ENCODE results near the gene SOX6.

The SOX6 gene

DNA sequence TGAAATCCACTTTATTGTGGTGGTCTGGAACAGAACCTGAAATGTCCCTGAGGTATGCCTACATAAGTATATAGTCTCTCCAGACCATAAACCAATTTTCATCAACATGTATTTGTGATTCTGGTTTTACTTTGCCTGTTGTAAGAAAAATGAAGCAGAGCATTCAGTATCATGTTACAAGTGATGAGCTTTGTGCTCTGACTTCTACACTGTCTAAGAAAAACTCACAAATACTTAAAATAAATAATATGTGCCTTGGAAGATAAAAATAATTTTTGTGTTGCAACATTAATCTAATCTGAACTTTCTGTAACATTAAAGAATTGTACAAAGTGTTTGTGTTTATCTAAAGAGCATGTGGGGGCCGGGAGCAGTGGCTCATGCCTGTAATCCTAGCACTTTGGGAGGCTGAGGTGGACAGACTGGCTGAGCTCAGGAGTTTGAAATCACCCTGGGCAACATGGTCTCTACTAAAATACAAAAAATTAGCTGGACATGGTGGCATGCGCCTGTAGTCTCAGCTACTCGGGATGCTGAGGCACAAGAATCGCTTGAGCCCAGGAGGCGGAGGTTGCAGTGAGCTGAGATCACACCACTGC lies 219.5 kb downstream of the SOX6 start:
- TF ChIP-seq, protein P1, sequence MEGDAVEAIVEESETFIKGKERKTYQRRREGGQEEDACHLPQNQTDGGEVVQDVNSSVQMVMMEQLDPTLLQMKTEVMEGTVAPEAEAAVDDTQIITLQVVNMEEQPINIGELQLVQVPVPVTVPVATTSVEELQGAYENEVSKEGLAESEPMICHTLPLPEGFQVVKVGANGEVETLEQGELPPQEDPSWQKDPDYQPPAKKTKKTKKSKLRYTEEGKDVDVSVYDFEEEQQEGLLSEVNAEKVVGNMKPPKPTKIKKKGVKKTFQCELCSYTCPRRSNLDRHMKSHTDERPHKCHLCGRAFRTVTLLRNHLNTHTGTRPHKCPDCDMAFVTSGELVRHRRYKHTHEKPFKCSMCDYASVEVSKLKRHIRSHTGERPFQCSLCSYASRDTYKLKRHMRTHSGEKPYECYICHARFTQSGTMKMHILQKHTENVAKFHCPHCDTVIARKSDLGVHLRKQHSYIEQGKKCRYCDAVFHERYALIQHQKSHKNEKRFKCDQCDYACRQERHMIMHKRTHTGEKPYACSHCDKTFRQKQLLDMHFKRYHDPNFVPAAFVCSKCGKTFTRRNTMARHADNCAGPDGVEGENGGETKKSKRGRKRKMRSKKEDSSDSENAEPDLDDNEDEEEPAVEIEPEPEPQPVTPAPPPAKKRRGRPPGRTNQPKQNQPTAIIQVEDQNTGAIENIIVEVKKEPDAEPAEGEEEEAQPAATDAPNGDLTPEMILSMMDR (IDR thresholded peaks at IDR 0.05; ENCODE audit: low read depth, low read length, missing control alignments): no peak
- DNase-seq (ENCODE audit: extremely low read depth, low read depth): no peak
- H3K4me3 ChIP-seq (replicated peaks; ENCODE audit: low read depth, low read length): no peak overlapping the region

DNA sequence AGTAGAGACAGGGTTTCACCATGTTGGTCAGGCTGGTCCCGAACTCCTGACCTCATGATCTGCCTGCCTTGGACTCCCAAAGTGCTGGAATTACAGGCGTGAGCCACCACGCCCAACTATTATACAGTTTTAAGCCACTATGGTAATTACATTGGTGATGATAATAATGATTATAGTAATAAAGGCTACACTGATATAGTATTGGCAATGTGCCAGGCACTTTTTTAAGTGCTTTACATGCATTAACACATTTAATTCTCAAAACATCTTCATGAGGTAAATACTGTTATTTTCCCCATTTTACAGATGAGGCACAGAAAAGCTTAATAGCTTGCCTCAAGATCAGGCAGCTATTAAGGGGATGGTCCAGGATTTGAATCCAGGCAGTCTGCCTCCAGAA lies 222.5 kb downstream of the SOX6 start:
- no peak overlapping the region for H3K4me3 ChIP-seq (replicated peaks; ENCODE audit: low read depth, low read length)
- TF ChIP-seq, protein P1 (IDR thresholded peaks at IDR 0.05; ENCODE audit: low read depth, low read length, missing control alignments): no peak
- no peak for DNase-seq (ENCODE audit: extremely low read depth, low read depth)

DNA sequence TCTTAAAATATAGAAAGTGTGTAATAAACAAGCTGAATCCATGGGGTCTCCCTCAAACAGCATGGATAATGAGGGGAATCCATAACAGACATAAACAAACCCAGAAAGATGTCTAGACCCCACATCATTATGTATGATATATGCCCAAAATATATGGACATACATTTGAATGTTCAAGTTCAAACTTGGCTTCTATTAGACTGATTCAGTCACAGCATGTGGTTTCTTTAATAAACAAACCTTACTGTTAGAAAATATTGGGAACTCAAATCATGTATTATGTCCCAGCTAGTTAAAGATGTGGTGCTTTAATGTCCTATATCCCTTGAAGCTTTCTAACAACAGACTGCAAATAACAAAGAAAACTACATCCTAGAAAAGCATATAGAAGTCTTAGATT lies 228.6 kb downstream of the SOX6 start:
- TF ChIP-seq, protein P1 (IDR thresholded peaks at IDR 0.05; ENCODE audit: low read depth, low read length, missing control alignments): no peak
- no peak for DNase-seq (ENCODE audit: extremely low read depth, low read depth)
- no peak overlapping the region for H3K4me3 ChIP-seq (replicated peaks; ENCODE audit: low read depth, low read length)

DNA sequence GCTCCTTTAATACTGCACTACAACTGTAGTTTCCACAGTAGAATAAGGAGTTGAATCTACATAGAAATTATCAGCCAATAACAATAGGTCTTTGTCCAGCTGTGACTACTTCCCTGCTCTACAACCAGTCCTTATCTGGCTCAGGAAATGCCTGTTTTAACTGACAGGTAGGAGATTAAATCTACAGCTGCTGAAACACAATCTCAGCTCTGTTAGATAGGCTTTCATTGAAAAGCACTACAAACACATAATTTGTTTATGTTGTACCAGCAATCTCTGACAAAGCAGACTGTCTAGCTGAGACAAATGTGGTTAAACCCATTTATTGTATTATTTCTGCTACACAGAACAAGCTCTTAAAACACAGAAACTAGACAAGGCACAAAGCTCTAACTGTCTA lies 230.0 kb downstream of the SOX6 start:
- TF ChIP-seq, protein P1 (IDR thresholded peaks at IDR 0.05; ENCODE audit: low read depth, low read length, missing control alignments): no peak
- DNase-seq (ENCODE audit: extremely low read depth, low read depth): no peak
- no peak overlapping the region for H3K4me3 ChIP-seq (replicated peaks; ENCODE audit: low read depth, low read length)

DNA sequence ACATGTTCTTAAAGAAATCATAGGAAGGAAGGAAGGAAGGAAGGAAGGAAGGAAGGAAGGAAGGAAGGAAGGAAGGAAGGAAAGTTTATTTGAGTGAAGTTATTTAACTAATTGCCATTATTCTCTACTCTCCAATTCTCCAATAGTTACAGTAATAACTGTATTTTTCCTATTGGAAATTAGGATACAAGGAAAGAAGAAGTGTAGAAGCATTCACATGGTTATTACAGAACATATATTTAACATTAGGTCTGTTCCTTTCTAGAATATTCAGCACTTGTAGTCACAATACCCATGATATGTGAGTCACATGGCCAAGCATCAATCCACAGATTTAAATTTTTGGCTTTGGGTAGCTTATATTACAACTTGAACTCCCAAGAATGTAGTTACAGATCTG lies 230.6 kb downstream of the SOX6 start:
- no peak for DNase-seq (ENCODE audit: extremely low read depth, low read depth)
- H3K4me3 ChIP-seq (replicated peaks; ENCODE audit: low read depth, low read length): no peak overlapping the region
- TF ChIP-seq, protein P1 (IDR thresholded peaks at IDR 0.05; ENCODE audit: low read depth, low read length, missing control alignments): no peak

DNA sequence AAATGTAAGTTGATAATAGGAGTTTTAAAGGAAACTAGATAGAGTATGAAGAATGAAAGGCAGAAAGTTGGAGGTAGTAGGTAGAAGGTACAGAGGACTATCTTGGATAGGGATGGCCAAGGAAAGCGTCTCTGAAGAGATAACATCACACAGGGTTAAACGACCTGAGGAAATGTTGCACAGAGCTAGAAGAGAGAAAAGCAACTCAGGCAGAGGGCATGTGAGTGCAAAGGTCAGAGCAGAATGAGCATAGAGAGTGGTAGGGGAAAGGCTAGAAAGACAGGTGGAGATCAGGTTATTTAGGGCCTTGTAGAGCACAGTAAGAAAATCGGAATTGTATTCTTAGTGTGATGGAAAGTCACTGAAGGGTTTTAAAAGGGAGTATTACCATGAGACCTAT lies 232.0 kb downstream of the SOX6 start:
- TF ChIP-seq, protein P1 (IDR thresholded peaks at IDR 0.05; ENCODE audit: low read depth, low read length, missing control alignments): no peak
- no peak overlapping the region for H3K4me3 ChIP-seq (replicated peaks; ENCODE audit: low read depth, low read length)
- DNase-seq (ENCODE audit: extremely low read depth, low read depth): no peak

DNA sequence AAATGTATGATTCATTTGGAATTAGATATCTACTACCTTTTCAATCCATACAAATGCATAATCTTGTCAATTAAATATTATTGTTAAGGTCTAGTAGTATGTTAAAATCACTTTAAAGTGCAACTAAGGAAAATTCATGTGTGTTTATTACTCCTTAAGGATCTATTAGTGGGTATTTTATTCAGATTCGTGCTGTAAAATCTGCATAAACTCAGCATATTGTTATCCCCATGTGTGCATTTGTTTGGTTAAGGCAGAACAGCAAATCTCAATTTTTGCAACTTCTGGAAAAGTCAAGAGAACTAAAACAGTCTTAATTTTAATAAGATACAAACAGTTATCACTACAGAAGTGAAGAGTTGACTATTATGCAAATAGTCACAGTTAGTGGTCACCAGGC lies 234.5 kb downstream of the SOX6 start:
- TF ChIP-seq, protein P1 (IDR thresholded peaks at IDR 0.05; ENCODE audit: low read depth, low read length, missing control alignments): no peak
- no peak overlapping the region for H3K4me3 ChIP-seq (replicated peaks; ENCODE audit: low read depth, low read length)
- no peak for DNase-seq (ENCODE audit: extremely low read depth, low read depth)

All from HFF-Myc (cell line).